A204.1 (cell line): ENCODE measurements around the gene CKAP2L.
"Not testable (repeated sequence)": the region's sequence is repeated elsewhere in the genome, so short reads cannot be mapped to it uniquely, and the experiment has no call there.

ENCODE experiments used
- FAIRE-seq: peaks from 2 replicates; lab custom pipeline; 2012; peaks lifted over from hg19 to GRCh38; lab: Jason Lieb, UNC

CKAP2L gene

GRCh38 chr2:112725545-112726457 lies 38.6 kb downstream of the CKAP2L start:
- no peak for FAIRE-seq

- no peak for FAIRE-seq
Measured at GRCh38 chr2:112724591-112725525, 39.6 kb downstream of the CKAP2L start.

- no peak for FAIRE-seq
Measured at GRCh38 chr2:112723995-112724394, 40.4 kb downstream of the CKAP2L start.

- no peak for FAIRE-seq
Measured at GRCh38 chr2:112723547-112723940, 40.9 kb downstream of the CKAP2L start.

DNA sequence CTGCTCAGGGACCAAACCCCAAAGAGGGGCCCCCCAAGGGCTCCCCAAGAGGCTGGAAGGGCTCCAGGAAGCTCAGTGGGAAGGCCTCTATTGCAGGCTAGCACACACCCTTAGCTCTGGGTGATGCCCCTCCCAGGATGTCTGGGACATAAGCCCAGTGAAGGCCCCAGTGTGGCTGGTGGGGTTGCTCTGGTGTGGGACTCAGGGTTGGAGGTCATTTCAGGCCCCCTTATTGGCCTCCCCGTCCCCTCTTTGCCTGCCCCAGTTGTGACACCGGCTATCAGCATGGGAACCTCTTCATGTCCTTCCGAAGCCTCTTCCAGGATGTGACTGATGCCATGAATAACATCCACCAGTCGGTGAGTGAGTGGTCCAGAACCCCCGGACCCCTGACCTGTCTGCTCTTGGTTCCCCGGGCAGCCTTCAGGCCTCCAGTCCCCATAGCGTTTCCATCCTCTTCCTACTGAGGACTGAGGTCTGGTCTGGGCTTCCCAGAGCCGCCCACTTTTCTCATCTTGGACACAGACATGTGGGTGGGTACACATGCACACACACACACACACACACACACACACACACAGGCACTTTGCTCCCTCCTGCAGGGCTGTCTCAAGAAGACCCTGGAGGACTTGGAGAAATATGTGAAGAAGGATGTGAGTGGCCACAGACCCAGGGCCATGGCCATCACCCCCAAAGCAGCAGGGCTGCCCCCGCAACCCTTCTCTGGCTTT lies 41.4 kb downstream of the CKAP2L start:
- no peak for FAIRE-seq

GRCh38 chr2:112721819-112722522 lies 42.4 kb downstream of the CKAP2L start:
- no peak for FAIRE-seq

DNA sequence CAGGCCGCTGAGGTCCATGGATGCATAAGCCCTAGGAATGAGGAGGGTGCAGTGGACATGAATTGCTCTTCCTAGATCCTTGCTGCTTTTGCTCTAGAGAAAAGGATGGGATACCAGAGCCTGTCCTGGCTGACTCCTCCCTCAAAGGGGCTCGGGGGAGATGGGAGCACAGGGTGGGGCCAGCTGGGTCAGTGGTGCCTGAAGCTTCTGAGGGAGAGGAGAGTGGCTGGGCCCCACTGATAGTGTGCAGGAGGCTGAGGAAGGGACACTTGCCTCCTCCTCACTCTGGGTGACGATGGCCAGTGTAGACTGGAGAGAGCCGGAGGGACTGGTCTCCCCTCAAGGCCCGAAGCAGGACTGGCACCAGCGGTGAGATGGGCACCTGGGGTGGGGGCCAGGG lies 43.6 kb downstream of the CKAP2L start, which contains the start of gene NT5DC4:
TSS of gene NT5DC4 (plus strand) at position 236 of the 400 bp plus-strand sequence. CDS start at position 296, 60 bp downstream.
- no peak for FAIRE-seq

GRCh38 chr2:112718863-112719370 lies 45.5 kb downstream of the CKAP2L start:
- FAIRE-seq = no peak

DNA sequence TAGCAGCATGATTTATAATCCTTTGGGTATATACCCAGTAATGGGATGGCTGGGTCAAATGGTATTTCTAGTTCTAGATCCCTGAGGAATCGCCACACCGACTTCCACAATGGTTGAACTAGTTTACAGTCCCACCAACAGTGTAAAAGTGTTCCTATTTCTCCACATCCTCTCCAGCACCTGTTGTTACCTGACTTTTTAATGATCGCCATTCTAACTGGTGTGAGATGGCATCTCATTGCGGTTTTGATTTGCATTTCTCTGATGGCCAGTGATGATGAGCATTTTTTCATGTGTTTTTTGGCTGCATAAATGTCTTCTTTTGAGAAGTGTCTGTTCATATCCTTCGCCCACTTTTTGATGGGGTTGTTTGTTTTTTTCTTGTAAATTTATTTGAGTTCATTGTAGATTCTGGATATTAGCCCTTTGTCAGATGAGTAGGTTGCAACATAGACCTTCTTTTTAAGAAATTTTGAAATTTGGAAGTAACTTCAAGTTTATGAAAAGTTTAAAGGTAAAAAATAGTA lies 47.5 kb downstream of the CKAP2L start:
- not testable (repeated sequence) for FAIRE-seq

DNA sequence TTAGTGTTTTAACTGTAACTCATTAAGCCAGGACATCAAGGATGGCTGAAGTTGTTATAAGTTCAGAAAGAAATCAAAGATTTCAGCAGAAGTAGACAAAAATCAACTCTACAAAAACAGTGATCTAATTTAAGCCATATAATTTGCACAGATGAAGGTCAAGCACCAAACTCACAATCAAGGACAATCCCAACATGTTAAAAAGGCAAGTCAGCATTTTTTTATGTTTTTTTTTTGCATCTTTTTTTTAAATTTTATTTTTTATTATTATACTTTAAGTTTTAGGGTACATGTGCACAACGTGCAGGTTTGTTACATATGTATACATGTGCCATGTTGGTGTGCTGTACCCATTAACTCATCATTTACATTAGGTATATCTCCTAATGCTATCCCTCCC lies 48.3 kb downstream of the CKAP2L start:
- FAIRE-seq = not testable (repeated sequence)

GRCh38 chr2:112714836-112715631 lies 49.4 kb downstream of the CKAP2L start:
- FAIRE-seq = no peak

DNA sequence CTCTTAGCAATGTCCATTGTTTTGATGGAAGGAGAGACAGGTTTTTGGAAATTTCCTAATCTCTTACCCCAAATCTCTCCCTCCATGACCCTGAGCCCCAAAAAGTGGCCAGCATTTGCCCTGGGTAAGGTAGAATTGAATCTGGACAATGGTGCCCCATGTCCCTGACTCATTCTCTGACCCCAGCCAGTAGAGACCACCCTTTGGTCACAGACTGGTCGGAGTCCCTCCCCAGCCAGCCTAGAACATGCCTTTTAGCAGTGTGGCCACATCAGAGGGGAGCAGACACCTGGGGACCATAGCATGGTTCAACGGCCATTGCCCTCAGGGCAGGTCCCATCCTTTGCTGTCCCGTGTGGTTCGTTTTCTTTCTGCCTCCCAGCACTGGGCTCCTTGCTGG lies 50.1 kb downstream of the CKAP2L start:
- FAIRE-seq = no peak

DNA sequence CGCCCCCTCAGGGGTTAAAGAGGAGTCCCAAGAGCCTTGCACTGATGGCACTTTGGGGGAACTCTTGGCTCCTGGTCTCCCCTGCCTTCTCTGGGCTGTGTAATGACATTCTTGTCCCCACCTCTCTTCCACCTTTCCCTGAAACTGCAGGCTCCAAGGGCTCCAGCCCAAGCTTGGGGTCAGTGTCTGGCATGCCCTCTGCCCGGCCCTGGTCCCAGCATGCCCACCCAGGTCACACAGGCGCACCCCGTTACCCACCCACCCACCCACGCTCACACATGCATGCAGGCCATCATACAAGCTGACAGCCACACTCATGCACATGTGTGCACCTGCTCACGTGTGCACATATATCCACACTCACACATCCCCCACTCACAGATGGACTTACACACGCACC lies 50.5 kb downstream of the CKAP2L start:
- no peak for FAIRE-seq

GRCh38 chr2:112713585-112713925 lies 50.9 kb downstream of the CKAP2L start:
- FAIRE-seq = no peak

- FAIRE-seq = no peak
Measured at GRCh38 chr2:112712903-112713584, 51.4 kb downstream of the CKAP2L start.

GRCh38 chr2:112712465-112712864 lies 51.9 kb downstream of the CKAP2L start:
- no peak for FAIRE-seq

DNA sequence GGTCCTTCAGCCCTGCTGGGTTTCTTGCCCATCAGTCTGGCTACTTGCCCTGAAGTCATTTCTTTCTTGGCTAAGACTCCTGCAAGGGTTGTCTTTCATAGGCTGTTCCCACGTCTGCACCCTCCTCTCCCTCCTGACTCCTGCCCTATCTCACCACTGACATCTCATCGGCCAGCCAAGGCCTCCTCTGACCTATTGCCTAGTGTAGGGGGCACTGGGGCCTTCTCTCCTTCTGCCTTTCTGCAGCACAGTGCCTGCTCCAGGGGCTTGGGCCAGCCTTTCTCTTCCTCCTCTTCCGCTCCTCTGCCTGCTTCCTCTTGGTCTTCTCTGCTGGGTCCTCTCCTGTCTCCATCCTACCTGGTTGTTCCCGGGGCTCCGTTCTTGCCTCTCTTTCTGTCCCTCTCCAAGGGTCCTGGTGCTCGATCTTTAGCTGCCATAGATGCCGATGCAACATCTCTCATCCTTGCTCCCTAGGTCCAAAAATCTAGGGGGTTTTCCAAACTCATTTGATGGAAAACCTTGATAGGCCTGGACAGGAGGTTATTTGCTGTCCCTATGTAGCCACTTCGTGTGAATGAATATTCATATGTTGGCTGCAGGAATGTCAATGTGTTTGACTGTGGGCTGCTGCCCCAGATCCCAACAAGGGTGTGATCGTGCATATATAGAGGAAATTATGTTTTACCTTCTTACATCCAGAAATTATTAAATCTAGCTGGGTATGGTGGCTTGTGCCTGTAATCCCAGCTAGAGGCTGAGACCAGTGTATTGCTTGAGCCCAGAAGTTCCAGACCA lies 53.3 kb downstream of the CKAP2L start:
- no peak for FAIRE-seq

DNA sequence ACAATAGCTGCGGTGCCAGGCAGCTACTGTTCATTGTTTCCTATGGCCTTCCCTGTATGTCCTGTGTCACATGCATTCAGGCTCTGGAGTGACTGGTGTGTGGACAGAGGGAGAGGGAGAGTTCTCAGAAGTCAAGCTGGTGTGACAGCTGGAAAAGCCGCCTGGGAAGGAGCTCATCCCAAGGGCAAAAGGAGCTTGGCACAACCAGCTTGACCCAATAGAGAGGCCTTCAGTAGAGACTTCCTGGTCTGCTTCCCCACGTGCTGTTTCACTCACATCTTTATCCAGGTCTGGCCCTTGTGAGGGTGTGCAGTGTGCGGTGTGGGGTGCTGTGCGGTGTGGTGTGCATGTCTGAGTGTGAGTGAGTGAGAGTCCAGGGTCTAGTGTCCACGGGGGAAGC lies 54.7 kb downstream of the CKAP2L start:
- no peak for FAIRE-seq

- FAIRE-seq = no peak
Measured at GRCh38 chr2:112708968-112709367, 55.4 kb downstream of the CKAP2L start.
